ENCODE results near the gene ADAMTS9.

Gene ADAMTS9

GRCh38 chr3:64650715-64651114 lies 37.1 kb downstream of the ADAMTS9 start:
- no peak for DNase-seq

- no peak for DNase-seq
Measured at GRCh38 chr3:64650096-64650622, 37.6 kb downstream of the ADAMTS9 start.

- no peak for DNase-seq
Measured at GRCh38 chr3:64648927-64649906, 38.6 kb downstream of the ADAMTS9 start.

GRCh38 chr3:64647825-64648224 lies 40.0 kb downstream of the ADAMTS9 start:
- DNase-seq = no peak

GRCh38 chr3:64645243-64645642 lies 42.6 kb downstream of the ADAMTS9 start:
- no peak for DNase-seq

- DNase-seq = no peak
Measured at GRCh38 chr3:64644483-64644882, 43.3 kb downstream of the ADAMTS9 start.

GRCh38 chr3:64642327-64643151 lies 45.3 kb downstream of the ADAMTS9 start:
- no peak for DNase-seq

GRCh38 chr3:64638981-64639481 lies 48.8 kb downstream of the ADAMTS9 start:
- no peak for DNase-seq

GRCh38 chr3:64638511-64638910 lies 49.3 kb downstream of the ADAMTS9 start:
- no peak for DNase-seq

GRCh38 chr3:64634417-64634816 lies 53.4 kb downstream of the ADAMTS9 start:
- DNase-seq = no peak

GRCh38 chr3:64631951-64632350 lies 55.8 kb downstream of the ADAMTS9 start:
- no peak for DNase-seq

- DNase-seq = no peak
Measured at GRCh38 chr3:64627471-64628321, 60.1 kb downstream of the ADAMTS9 start.

- DNase-seq = no peak
Measured at GRCh38 chr3:64627042-64627441, 60.8 kb downstream of the ADAMTS9 start.

- DNase-seq = no peak
Measured at GRCh38 chr3:64625381-64625780, 62.4 kb downstream of the ADAMTS9 start.

- no peak for DNase-seq
Measured at GRCh38 chr3:64623125-64623524, 64.7 kb downstream of the ADAMTS9 start.

GRCh38 chr3:64621726-64622395 lies 65.9 kb downstream of the ADAMTS9 start:
- DNase-seq = no peak

- no peak for DNase-seq
Measured at GRCh38 chr3:64621275-64621674, 66.5 kb downstream of the ADAMTS9 start.

- DNase-seq = no peak
Measured at GRCh38 chr3:64620020-64620419, 67.8 kb downstream of the ADAMTS9 start.

GRCh38 chr3:64619216-64619615 lies 68.6 kb downstream of the ADAMTS9 start:
- no peak for DNase-seq

- DNase-seq = no peak
Measured at GRCh38 chr3:64617610-64618009, 70.2 kb downstream of the ADAMTS9 start.

GRCh38 chr3:64616953-64617352 lies 70.8 kb downstream of the ADAMTS9 start:
- DNase-seq = no peak

All from T1000 (cell line).